ENCODE data around the gene NR3C1.

NR3C1 gene

DNA sequence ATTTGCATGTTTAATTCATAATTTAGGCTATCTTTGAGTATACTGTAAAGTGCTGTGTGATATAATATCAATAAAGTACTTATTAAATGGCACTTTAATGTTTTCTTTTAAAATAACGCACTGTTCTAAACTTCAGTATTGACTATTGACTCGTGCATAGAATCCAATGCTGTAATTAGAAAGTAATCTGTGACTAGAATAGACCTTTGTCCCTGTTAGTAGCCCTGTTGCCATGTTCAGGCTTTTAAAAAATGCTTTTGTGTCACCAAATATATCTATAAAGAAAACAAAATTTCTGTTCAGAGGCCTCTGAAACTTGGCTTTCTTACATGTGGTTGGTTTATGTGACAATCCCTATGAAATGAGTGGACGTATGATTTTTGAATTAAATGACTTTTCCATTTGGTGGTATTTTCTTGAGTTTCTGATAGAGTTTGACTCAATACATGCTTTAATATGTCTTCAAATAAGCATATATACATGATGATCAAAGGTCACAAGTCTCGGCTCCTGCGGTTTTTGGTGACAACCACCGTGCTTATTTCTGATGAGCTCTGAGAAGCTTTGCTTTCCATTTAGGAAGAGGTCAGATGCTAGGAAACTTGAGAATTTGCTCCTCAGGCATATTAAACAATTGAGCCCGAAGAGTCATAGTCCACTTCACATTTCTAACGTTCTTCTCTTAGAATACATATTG is 174.7 kb downstream of the NR3C1 start:
- DNase-seq: no peak

Measured in hematopoietic multipotent progenitor cell treated with erythropoietin and hydrocortisone succinate and interleukin-3 and kit ligand, for 8 days (in vitro differentiated cells).